GM12864 (cell line): ENCODE results near the gene FAXC.
A peak's percentile ranks its signal among the peaks of the same experiment; 100 is the strongest.

Experiments
- DNase-seq: peaks from one replicate; pipeline ENCODE4 v3.0.0-alpha.2; 2011; ENCODE audit warnings: low read depth
- H3K4me3 ChIP-seq: 2 replicates; pipeline ENCODE4 v1.5.1; 2011; ENCODE audit warnings: mild to moderate bottlenecking, low read depth, low read length, control low read depth
- CTCF ChIP-seq: IDR thresholded peaks from 2 replicates; pipeline ENCODE4 v1.5.1; 2011; ENCODE audit warnings: low read depth, mild to moderate bottlenecking, moderate library complexity, low read length, control low read depth, inconsistent platforms; ENCODE audit errors: missing control alignments

FAXC gene

GRCh38 chr6:99250476-99250875 lies 99.0 kb downstream of the FAXC start:
- no peak for DNase-seq
- no peak overlapping the region for H3K4me3 ChIP-seq
- no peak for TF ChIP-seq CTCF

GRCh38 chr6:99246602-99247001 lies 102.9 kb downstream of the FAXC start:
- DNase-seq, result no peak
- TF ChIP-seq CTCF, result no peak
- no peak overlapping the region for H3K4me3 ChIP-seq

- TF ChIP-seq CTCF, result peak; percentile 48
- no peak for DNase-seq
- H3K4me3 ChIP-seq, result no peak overlapping the region
Measured at GRCh38 chr6:99241905-99242534, 107.5 kb downstream of the FAXC start.

GRCh38 chr6:99236010-99236409 lies 113.5 kb downstream of the FAXC start:
- TF ChIP-seq CTCF, result no peak
- no peak overlapping the region for H3K4me3 ChIP-seq
- no peak for DNase-seq

- TF ChIP-seq CTCF, result no peak
- DNase-seq, result no peak
- H3K4me3 ChIP-seq, result no peak overlapping the region
Measured at GRCh38 chr6:99233219-99233618, 116.3 kb downstream of the FAXC start.

- no peak for TF ChIP-seq CTCF
- no peak for DNase-seq
- H3K4me3 ChIP-seq, result no peak overlapping the region
Measured at GRCh38 chr6:99232056-99232455, 117.4 kb downstream of the FAXC start.

- DNase-seq, result no peak
- H3K4me3 ChIP-seq, result no peak overlapping the region
- no peak for TF ChIP-seq CTCF
Measured at GRCh38 chr6:99225172-99225571, 124.3 kb downstream of the FAXC start.
